ENCODE data around the gene GLRA3.
"Not testable (repeated sequence)": the region's sequence is repeated elsewhere in the genome, so short reads cannot be mapped to it uniquely, and the experiment has no call there.

GLRA3 gene

DNA sequence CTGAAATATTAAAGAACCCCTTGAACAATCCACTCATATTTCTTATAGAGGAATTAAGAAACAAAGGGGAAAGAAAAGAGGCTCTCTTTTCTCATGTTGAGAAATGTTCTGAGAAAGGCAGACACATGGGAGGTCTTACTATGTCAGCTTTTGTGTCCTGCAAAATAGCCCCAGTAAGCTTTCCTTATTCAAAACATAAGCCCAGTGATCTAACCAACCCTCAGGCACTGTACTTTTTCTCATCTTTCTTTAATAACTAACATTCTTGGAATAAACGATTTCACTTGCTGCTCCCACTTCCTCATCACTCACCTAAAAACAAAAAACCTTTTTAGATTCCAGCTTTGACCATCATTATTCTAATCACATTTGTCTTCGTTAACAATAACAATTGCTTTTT lies 115.9 kb downstream of the GLRA3 start:
- no peak for DNase-seq

DNA sequence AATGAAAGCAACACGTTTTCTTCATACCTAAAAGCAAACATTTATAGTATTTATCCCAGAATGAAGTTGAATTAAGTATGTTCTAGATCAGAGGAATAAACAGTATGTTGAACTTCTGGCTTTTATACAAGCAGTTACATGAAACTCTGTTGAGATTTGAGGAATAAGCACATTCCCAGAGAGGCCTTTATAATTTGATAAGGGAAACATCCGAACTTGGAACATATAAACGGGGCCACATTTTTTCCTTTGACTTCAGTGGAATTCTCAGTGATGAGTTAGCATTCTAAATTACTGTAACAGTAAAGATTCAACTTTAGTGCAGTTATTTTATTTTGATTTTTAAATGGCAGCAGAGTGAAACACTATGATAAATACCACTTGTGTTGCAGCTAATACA lies 119.5 kb downstream of the GLRA3 start:
- no peak for DNase-seq

DNA sequence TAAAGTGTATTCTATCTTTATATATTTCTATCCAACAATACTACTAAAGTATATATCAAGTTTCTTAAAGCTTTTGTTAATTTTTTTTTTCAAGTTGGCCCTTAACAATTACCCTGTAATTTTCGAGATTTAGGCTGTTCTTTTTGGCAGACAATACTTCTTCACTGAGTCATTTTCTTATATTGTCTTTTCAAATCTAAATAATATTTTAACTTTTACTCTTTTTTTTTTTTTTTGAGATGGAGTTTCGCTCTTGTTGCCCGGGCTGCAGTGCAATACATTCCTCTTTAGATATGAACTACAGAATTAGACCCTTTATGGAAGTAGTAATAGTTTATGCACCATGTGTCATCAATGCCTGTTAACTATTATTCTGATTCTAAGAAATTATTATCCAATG lies 120.7 kb downstream of the GLRA3 start:
- DNase-seq, result no peak

DNA sequence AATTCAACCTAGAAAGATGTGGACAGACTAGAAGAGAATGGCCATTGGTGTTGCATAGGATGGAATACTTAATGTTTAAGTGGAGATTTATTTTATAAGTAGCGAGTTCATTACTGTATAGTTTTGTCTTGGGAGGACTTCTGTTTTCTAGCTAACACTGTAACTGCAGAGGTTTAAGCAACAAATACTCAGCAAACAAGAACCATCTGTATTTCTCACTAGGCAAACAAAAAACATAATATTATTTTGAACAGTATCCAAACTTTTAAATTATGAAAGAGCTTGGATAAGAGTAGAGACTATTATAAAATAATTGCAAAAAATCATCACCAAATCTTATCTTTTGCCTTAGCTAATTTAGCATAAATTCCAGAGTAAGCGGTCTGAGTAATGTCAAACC lies 121.1 kb downstream of the GLRA3 start:
- no peak for DNase-seq

DNA sequence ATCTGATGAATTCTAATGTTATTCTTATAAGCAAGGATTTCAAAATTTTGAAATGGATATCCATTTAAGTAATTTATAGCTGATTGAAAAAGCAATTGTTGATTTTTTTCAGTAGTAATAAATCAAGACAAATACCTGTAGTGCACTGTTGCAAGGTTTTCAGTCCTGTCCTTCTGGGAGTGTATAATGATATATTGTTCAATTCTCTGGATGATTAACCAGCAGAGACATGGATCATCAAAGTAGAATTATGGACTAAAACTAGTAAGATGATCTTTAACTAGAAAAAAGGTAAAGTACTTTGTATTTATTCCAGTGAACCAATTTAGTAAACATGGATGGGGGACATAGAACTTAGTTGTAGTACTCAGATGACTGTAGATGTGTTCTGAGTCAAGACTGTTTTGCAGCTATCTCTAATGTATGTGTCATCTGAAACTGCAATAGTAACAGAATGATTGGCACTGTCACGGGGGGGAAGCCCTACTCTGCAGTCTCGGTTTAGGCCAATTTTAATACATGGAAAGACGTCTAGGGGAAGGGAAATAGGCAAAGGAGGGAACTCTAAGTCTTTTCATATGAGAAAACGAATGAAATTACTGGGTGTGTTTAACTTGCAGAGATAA lies 121.9 kb downstream of the GLRA3 start:
- no peak for DNase-seq

DNA sequence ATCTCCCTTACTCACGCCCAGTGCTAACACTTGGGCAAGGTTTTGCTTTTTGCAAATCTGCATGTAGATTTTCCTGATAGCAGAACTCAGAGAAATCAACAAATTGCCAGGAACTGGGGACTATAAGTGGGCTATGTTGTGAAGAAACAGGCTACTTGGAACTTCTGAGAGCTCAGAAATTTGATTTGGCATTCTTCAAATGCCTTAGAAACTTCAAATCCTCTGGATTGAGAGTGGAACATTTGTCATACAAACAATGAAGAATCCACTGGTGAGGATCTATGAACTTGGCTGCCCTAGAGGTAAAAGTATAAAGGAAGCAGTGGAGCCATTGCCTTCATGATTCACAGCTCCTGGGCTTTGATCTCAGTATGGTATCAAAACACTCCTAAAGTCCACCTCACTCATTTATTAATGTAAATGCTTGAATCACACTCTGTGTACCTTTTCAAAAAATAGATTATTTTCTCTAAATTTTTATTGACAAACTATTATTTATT lies 126.0 kb downstream of the GLRA3 start:
- DNase-seq, result no peak

DNA sequence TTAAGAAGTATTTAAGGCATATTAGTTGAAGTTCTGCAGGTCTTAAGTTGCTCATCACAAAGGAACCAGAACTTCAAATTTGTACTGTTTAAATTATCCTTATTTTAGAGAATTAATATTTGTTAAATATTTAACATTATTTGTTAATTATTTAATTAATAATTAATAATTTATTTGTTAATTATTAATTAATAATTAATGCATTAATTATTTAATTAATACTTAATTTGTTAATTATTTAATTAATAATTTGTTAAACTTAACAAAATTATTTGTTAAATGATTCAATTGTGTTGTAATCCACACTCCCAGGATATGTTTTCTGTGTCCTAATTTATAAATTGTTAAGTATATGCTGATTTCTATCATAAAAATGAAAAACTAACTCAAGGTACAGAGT lies 129.4 kb downstream of the GLRA3 start:
- DNase-seq, result no peak

DNA sequence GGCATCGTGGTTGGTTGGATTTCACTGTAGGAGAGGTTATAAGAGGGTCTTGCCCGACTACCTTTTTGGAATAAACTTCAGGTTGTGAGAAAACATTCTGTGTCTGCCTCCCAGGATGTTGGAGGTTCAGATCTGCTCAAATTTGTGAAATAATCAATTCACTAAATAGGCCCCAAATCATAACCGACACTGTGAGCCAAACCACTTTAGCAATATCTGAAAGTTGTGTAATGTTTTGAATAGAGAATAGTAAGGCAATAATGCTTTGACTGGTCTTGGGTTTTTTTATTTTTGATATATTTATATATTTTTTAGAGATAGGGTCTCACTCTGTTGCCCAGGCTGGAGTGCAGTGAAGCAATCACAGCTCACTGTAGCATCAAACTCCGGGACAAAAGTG lies 131.2 kb downstream of the GLRA3 start:
- no peak for DNase-seq

DNA sequence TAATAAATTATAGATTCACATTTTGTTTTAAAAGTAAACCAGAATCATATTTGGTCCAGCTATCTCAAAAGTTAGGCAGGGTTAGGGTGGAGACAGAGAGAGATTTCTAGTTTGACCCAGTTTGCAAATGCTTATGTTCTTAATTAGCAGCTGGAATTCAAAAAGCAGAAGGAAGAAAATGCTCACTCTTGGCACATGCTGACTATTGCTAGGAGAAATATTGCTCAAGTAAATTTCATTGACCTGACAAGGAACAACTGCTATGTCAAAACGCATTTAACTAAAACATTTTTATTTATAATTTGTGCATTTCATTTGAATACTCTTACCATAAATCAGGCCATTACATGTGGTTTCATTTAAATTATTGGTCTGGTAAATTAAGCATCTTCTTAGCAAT lies 131.8 kb downstream of the GLRA3 start:
- peak; percentile 3 to 38 for DNase-seq

DNA sequence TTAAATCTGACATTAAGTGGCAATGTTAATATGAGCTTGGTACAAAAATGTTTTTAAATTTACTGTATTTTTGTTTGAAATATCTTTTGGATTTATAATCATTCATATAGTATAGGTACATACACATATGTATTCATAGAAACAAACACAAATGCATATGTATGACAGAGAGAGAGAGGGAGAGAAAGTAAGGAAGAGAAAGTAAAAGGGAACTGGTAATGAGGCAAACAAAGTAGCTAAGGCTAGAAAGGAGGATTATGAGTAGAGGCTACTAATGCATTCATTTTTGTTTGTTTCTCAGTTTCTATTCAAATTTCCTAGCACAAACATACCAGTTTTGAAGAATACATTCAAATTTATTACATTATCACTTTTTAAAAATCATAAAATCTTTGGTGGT lies 132.4 kb downstream of the GLRA3 start:
- DNase-seq, result no peak

DNA sequence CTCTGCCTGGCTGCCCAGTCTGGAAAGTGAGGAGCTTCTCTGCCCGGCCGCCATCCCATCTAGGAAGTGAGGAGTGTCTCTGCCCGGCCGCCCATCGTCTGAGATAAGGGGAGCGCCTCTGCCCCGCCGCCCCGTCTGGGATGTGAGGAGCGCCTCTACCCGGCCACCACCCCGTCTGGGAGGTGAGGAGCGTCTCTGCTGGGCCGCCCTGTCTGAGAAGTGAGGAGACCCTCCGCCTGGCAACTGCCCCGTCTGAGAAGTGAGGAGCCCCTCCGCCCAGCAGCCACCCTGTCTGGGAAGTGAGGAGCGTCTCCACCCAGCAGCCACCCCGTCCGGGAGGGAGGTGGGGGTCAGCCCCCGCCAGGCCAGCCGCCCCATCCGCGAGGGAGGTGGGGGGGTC lies 137.2 kb downstream of the GLRA3 start:
- not testable (repeated sequence) for DNase-seq

DNA sequence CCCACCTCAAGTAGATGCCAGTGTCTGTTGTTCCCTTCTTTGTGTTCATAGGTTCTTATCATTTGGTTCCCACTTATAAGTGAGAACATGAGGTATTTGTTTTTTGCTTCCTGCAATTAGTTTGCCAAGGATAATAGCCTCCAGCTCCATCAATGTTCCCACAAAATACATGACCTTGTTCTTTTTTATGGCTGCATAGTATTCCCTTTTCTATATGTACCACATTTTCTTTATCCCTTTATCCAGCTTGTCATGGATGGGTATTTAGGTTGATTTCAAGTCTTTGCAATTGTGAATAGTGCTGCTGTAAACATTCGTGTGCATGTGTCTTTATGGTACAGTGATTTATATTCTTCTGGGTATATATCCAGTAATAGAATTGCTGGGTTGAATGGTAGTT lies 138.4 kb downstream of the GLRA3 start:
- no peak for DNase-seq

DNA sequence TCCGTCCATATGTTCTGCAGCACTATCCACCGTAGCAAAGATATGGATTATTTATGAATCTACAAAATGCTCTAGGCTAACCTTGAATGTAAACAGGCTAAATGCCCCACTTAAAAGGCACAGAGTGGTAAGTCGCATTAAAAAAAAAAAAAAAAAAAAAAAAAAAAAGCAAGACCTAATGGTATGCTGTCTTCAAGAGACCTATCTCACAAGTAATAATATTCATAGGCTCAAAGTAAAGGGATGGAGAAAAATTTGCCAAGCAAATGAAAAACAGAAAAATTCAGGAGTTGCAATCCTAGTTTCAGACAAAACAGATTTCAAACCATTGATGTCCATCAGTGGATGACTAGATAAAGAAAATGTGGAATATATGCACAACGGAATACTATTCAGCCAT lies 139.4 kb downstream of the GLRA3 start:
- DNase-seq, result no peak

DNA sequence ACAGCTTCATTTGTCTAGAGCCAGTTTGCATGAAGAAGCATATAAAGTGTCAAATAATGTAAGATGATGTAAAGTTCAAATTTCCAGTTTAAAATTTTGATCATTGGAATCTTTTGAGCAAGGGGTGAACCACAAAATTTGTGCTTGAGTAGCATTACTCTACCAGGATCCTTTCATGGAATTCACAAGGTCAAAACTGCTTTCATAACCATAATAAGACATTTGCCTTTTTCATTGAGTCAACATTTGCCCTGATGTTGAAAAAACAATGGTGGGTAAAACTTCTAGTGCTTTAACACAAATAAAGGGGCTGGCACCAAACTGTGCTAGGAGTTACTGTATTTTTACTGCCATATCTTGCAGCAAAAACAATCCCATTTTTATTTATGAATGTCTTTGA lies 142.2 kb downstream of the GLRA3 start:
- DNase-seq, result no peak

DNA sequence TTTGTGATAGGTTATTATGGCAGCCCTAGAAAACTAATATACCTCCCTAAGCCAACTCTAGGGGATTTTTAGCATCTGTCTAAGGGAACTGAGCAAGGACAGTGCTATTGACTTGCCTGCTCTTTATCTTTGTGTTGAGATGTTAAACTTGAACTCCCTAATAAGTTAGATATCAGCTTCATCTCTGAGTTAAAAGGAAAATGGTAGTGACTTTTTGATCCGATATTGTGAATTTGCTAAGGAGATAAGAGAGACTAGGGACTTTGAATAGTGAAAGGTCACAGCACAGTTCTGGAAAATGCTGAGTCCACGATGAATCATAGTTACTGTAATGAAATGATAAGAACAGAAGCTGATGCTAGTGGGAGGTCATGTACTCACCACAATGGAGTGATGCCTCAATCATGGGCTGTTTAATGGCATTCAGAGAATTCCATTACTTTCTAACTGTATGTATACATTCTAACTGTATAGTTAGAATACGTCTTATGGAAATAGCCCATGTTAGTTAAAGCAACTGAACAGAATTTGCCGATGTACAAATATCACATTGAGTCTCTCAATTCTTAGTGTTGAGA lies 147.2 kb downstream of the GLRA3 start:
- DNase-seq, result no peak

DNA sequence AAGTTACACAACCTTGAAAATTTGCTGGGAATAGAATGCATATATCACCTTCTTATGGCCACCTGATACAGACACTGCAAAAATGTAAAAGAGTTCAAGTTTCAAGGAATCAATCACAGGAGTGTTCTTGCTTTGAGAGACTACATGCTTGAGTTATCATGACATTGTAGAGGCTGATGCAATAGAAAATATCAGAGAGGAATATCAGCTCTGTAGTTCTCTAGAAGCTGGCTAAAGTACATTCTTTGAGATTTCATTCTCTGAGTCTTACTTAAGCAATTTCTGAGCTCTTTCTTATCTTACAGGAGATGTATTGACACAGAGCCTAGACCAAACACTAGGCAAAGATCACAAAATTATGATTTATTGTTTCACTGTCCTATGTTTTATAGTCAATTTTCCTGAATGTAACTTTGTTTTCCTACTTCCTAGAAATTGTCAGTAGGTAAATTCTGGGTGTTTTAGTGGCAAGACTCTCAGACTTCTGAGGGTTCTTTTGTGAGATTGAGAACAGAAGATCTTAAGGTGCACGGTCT lies 154.7 kb downstream of the GLRA3 start:
- DNase-seq, result no peak

DNA sequence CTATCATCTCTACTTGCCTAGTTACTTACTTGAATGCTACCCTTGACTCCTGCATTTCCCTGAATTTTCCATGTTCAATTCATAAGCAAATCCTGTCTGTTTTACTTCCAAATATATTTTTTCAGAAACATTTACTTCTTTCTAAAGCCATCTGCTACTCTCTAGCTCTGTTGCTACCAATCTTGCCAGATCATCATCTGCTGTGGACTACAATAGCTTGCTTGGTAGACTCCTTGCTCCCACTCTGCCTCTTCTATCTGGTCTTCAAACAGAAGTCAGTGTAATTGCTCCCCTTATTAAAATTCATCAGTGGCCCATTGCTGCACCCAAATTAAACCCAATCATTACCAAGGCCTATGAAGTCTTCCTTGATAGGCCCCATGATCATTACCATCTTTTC lies 155.2 kb downstream of the GLRA3 start:
- DNase-seq, result no peak

DNA sequence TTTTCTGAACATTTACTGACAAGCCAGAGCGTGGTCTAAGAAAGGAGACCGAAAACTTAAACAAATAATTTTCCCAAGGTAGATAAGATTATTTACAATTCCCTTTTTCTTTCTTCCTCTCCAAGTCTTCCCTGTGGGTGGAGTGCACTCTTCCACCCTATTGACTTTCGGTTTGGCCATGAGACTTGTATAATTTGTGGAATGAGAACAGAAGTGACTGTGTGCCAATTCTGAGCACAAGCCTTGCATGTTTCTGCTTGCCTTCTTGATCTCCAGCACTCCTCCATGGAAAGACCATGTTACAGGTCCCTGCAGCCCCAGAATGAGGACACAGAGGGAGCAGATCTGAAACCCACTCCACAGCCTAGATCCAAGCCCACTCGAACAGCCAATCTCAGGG lies 156.8 kb downstream of the GLRA3 start:
- DNase-seq, result no peak

DNA sequence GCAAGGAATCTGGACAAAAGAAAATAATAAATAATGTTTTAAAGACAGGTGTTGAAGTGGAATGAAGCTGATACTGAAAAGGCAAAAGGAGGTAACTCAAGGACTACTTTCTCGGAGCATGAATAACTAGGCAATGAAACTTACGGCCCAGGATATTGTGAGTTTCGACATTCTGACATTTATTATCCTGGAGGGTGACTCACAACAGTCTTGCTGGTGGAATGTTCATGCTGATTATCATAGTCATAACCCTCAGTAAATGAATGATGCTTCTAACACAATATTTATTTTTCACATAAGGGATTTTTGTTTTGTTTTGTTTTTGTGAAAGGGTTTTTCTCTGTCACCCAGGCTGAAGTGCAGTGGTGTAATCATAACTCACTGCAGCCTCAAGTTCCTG lies 159.8 kb downstream of the GLRA3 start:
- no peak for DNase-seq

DNA sequence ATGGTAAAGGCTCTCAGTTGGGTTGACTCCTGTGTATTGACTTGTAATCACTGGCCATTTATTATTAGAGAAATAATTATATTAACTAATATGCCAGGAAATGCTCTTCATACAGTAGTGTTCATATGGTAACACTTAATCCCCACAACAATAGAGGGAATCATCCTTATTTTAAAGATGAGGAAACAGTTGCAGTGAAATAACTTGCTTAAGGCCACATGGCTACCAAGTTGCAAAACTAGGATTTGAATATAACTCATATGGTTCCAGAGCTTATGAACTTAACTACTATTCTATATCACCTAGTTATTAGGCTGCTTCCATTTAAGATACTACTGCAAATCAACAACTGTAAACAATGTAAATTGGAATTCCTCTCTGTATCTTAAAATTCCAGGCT lies 163.2 kb downstream of the GLRA3 start:
- DNase-seq, result no peak

DNA sequence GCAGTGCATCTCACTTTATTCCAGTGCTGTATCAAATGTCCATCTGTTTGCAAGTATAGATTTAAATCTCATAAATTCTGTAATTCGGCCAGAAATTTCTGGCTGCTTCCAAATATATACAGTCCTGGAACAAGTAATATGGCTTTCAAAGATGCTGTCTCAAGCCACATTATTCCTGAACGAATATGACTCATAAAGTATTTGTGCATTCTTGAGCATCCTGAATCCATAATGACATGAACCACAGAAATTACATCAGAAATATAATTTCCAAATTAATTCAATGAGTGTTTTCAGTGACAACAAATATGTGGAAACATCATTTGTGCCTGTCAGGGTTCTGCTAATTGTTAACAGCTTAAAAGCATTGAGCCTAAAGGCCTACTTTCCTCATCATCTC lies 165.8 kb downstream of the GLRA3 start:
- no peak for DNase-seq

DNA sequence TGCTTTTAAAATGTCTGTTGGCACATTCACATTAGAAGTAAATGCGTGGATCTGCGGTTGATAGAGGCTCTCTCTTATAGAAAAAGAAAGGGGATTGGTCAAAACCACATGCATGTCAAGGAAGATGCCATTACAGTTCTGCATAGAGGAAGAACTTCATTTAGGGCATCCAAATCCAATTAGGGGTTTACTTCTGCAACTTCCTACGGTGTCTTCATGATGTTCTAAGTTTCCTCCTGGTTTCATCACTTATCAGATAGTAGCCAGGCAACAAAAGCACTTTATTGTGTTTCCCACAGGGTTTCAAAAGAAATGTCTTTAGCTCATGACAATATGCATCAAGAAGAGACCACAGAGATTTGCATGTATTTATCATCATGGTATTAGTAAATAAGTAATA lies 170.8 kb downstream of the GLRA3 start:
- no peak for DNase-seq

DNA sequence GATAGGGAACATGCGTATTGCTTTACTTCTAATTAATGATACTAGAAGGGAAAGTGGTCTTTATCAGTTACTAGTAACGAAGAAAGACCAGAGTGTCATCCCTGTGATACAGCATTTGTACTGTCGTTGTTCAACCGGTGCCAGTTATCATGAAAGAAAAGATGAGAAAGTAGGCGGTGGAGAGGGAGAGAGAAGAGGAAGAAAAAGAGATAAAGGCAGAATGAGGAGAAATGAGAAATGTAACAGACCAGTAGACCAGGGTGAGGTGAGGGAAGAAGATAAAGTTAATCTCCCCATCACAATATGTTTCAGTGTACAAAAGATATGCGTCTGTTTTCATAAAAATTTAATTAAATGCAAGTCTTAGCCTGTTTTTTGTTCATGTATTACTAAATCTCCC lies 171.6 kb downstream of the GLRA3 start:
- no peak for DNase-seq

DNA sequence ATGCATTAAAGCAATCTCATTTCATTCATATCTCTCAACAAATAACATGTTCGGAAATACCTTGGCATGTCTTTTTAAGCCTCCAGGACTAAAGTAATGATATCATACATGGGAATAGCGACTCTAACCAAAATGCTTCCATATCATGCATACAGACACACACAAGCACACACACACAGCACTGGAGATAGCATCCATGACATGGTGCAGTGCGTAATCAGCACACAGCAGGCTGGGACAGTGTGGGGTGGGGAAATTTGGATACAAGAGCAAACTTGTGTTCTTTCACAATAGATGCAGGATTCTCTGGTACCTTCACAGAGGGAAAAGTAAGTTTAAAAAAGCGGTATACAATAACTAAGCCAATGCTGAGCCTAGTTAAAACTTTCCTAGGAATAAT lies 174.4 kb downstream of the GLRA3 start:
- DNase-seq, result no peak
